HG03064 (cell line): ENCODE results near the gene MRPL46.
"Not testable (repeated sequence)": the region's sequence is repeated elsewhere in the genome, so short reads cannot be mapped to it uniquely, and the experiment has no call there.

Experiments
- ATAC-seq: cut with Tn5 transposase; IDR thresholded peaks from one replicate; pipeline ENCODE4 v1.9.1; 2021; ENCODE audit warnings: low read depth; ENCODE audit not compliant: unreplicated experiment

The MRPL46 gene

DNA sequence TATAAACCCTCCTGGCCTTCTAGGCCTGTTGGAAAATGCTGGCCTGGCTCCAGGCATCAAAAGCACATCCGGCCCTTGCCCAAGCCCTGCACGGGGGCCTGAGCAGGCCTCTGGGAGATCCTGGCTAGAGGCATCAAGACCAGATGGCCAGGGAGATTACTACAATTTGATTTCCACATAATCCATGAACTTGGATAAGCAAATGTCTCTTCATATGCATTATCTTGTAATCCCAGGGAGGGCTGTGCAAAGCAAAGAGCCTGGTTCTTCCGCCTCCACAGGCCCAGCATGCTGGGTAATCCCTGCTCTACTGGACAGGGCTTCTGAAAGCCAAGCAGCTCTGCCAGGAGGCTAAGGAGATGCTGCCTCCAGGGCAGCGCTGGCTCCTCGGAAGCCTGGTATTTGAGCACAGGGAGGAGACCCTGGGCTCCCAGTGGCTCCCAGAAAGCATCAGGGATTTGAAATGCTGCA is 18.2 kb downstream of the MRPL46 start:
- no peak for ATAC-seq

DNA sequence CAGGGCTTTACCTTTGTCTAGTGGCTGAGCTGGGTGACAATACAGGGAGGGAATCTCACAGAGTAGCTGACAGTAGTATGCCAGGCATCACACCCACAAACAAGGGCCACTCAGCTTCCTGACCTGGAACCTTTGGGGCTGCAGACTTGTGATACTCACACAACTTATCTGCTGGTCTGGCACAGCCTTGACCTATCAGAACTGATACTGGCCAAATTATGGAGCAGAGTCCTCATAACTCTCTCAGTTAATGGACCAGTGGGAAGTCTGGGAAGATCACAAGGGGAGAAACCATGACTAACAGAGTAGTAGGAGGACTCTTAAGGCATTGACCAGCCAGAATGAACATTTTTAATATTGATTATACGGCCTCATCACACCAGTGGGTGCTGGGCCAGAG is 19.4 kb downstream of the MRPL46 start:
- ATAC-seq, result no peak

DNA sequence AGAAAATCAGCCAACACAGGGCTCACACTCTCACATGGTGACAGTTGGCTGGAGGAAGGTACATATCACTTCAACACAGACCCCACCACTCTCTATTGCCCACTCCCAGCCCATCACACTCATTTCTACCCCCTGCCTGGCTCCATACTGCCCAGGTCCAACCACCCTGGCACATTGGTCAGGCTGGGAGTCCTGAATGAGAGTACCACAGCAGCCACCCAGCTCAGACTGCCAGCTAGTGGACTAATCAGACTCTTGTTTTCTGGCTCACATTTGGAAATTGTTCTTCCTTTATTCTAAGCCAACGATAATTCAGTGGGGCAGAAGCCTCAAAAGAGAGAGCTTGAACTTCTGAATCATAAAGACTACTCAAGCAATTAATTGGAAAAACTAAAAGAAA is 20.0 kb downstream of the MRPL46 start:
- ATAC-seq, result no peak

GRCh38 chr15:88441076-88441730 is 26.0 kb downstream of the MRPL46 start:
- ATAC-seq, result no peak

DNA sequence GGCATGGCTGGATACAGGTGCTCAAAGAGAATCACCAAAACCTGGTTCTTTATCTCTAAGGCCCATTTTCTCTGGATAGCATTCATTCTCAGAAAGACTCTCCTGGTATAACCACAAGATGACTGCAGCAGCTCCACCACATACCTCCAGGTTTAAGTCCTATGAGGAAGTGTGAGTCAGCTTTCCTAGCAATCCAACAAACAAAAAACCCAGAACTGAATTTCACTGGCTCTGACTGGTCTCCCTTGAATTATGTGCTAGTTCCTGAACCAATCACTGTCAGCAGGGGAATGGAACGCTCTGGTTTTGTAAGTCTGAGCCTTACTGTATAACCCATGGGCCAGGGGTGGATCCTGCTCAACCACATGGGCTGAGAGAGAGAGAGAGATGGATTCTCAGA is 27.2 kb downstream of the MRPL46 start:
- ATAC-seq, result no peak

DNA sequence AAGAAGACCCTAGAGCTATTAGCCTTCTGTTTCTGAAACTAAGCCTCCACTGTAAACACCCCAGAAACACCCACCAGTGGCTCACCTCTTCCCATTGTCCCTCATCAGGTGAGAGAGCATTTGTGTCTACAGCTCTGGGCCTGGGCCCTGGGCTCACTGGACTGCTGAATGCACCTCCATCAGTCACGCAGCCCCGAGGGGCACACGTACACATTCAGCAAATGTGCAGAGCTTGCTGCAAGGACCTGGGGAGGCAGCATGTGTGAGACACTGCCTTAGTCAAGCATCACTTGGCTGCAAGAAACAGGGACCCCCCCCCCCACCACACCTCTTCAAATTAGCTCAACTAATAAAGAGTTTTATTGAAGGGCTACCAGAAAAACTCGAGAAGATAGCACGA is 29.0 kb downstream of the MRPL46 start:
- no peak for ATAC-seq

DNA sequence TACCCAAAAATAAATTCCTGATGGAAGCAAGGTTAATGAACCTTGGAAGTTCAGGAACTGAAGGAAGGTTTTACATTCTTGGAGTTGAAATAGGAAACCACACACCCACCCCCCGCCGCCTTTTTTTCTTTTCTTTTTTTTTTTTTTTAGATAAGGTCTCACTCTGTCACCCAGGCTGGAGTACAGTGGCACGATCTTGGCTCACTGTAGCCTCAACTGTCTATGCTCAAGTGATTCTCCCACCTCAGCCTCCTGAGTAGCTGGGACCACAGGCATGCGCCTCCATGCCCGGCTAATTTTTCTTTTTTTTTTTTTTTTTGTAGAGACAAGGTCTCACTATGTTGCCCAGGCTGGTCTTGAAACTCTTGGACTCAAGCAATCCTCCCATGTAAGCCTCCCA is 33.1 kb downstream of the MRPL46 start:
- ATAC-seq, result not testable (repeated sequence)

- ATAC-seq, result no peak
Observed at GRCh38 chr15:88433046-88433685, 34.0 kb downstream of the MRPL46 start.

GRCh38 chr15:88431441-88431840 is 35.7 kb downstream of the MRPL46 start:
- ATAC-seq, result no peak

GRCh38 chr15:88430051-88430450 is 37.1 kb downstream of the MRPL46 start:
- ATAC-seq, result no peak

DNA sequence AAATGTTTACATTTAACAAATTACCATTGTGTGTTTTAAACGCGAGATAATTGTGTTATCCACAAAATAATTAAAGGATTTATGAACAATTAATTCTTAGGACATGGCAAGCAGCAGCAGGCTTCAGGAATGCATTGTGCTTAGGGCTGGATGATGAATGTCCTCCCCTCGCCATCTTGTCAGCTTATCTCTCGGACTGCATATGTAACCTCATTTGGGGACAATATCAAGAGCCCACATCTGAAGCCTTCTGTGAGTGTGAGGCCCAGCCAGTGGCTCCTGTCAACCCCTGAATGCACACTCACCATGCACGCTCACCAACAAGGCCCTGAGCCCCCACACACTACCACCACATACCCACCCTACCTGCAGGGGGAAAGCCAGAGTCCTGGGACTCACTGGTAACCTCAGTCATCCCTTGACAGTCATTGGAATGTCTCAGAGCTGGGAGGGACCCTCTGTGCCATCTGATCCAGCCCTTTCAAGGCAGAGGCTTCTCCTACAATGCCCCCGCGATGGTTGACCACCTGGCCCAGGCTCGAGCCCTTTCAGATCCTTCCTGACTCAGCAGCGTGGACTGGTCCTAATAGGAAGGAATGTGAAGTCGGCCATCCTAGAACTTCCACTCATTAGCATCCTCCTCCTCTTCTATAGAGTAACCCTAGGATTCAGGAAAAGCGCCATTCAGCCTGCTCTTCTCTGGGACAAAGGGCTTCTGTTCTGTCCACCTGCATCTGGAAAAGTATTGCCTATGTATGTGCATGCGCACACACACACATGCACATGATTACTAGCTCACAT is 38.2 kb downstream of the MRPL46 start:
- ATAC-seq, result no peak

DNA sequence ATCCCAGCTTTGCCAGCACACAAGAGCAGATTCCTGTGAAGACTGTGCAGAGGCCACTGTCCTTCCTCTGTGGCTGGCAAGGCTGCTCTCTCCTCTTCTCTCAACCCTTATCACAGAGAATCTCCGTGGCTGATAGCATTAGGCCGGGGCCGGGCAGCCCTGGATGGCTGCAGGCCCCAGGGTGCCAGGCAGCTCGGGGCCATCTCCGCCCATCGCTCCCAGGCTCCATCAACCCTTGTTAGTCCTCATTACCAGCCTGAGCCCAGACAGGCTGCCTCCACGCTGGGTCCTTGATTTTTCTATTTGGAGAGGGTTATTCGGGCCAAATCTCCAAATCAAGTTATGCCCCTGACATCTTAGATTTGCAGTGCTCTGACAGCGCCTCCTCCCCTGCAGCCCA is 39.1 kb downstream of the MRPL46 start:
- ATAC-seq, result no peak

GRCh38 chr15:88426304-88426703 is 40.9 kb downstream of the MRPL46 start:
- no peak for ATAC-seq

- ATAC-seq, result no peak
Observed at GRCh38 chr15:88423331-88423730, 43.9 kb downstream of the MRPL46 start.

GRCh38 chr15:88419830-88420229 is 47.4 kb downstream of the MRPL46 start:
- no peak for ATAC-seq
